CD4-positive, alpha-beta memory T cell (primary cell): ENCODE results near the gene GGT7. TPM values are rescaled to one million over a fixed set of nuclear protein-coding genes. Genes with fewer than 3 reads are reported as not detected.

Experiments
- CTCF ChIA-PET: fragments of 350-600 bp; sonication (Branson Sonifier 250); formaldehyde crosslinking; loops from one replicate; lab custom pipeline; 2021; ENCODE audit warnings: inconsistent platforms; ENCODE audit not compliant: partially characterized antibody; lab: Charles Lee
- POLR2A ChIA-PET: fragments of 350-600 bp; sonication (Branson Sonifier 250); formaldehyde crosslinking; loops from one replicate; lab custom pipeline; 2021; ENCODE audit not compliant: partially characterized antibody; lab: Charles Lee
- DNase-seq, 5 donors: peaks; one replicate each; pipeline versions ENCODE4 v3.0.0 to v3.0.0-alpha.2; 2020 to 2022; ENCODE audit warnings: mixed read lengths in 1 of 5
- H3K27ac ChIP-seq: one replicate; pipeline ENCODE4 v1.7.0; 2013; ENCODE audit warnings: low read depth, low read length
- H3K27me3 ChIP-seq: 2 replicates; pipeline ENCODE4 v1.7.0; 2013; ENCODE audit warnings: mild to moderate bottlenecking, low read length, moderate library complexity; ENCODE audit not compliant: insufficient read depth
- H3K36me3 ChIP-seq: 2 replicates; pipeline ENCODE4 v1.7.0; 2013; ENCODE audit warnings: mild to moderate bottlenecking, low read length, moderate library complexity; ENCODE audit not compliant: insufficient read depth
- H3K4me1 ChIP-seq: 2 replicates; pipeline ENCODE4 v1.7.0; 2013; ENCODE audit warnings: mild to moderate bottlenecking, low read length, moderate library complexity; ENCODE audit not compliant: insufficient read depth
- H3K4me3 ChIP-seq, 2 donors: one replicate each; pipeline ENCODE4 v1.7.0; 2013; ENCODE audit warnings: low read length in 2 of 2, mild to moderate bottlenecking in 1 of 2
- H3K9me3 ChIP-seq, 2 donors: one replicate each; pipeline ENCODE4 v1.7.0; 2013; ENCODE audit warnings: low read length in 2 of 2, control low read depth in 1 of 2; ENCODE audit not compliant: control insufficient read depth in 1 of 2
- H3K27ac Mint-ChIP-seq, 7 donors: one replicate each; pipeline ENCODE4 v1.8.0; 2020 to 2021; ENCODE audit warnings: mixed read lengths in 7 of 7, mild to moderate bottlenecking in 6 of 7, inconsistent platforms in 3 of 7, moderate library complexity in 3 of 7
- H3K27me3 Mint-ChIP-seq, 2 donors: one replicate each; pipeline ENCODE4 v1.8.0; 2020 to 2021; ENCODE audit warnings: mixed read lengths in 2 of 2
- H3K36me3 Mint-ChIP-seq, 2 donors: one replicate each; pipeline ENCODE4 v1.8.0; 2020 to 2021; ENCODE audit warnings: mixed read lengths in 2 of 2, inconsistent platforms in 1 of 2, mild to moderate bottlenecking in 1 of 2
- H3K4me1 Mint-ChIP-seq, 4 donors: one replicate each; pipeline ENCODE4 v1.8.0; 2020 to 2021; ENCODE audit warnings: mixed read lengths in 4 of 4, mild to moderate bottlenecking in 1 of 4
- H3K4me3 Mint-ChIP-seq, 8 donors: one replicate each; pipeline ENCODE4 v1.8.0; 2020 to 2021; ENCODE audit warnings: mixed read lengths in 8 of 8, mild to moderate bottlenecking in 7 of 8, moderate library complexity in 6 of 8, inconsistent platforms in 3 of 8
- H3K9me3 Mint-ChIP-seq, 8 donors: one replicate each; pipeline ENCODE4 v1.8.0; 2020 to 2021; ENCODE audit warnings: mixed read lengths in 8 of 8, mild to moderate bottlenecking in 5 of 8, inconsistent platforms in 3 of 8, moderate library complexity in 1 of 8
- intact Hi-C: fragments of 100-400 bp; cut with micrococcal nuclease; formaldehyde crosslinking; loops from one replicate; pipeline ENCODE4 v1.15.1; 2023
- polyA plus RNA-seq, 2 donors: library from polyadenylated mRNA; unstranded; fragments of 300-500 nt; fragmentation: Illumina TruSeq; gene quantifications; one replicate each; pipeline ENCODE4 v1.2.3, GENCODE V29; 2021
- total RNA-seq, 2 experiments: library from RNA; stranded (reverse); gene quantifications; one replicate each; pipeline ENCODE4 v1.2.3, GENCODE V29; 2021

Gene GGT7
- total and polyA plus RNA-seq, 4 experiments from 2014 or later = 2.0 to 37.2 (median 20.5) TPM

GRCh38 chr20:34862724-34863123 is 9.9 kb downstream of the GGT7 start:
- Mint-ChIP-seq H3K9me3 (no peaks in the 10 kb centered on the region), H3K27me3 (no peaks in the 10 kb centered on the region), H3K27ac (peak overlapping the region in 3 of 7 donors; percentile 36 to 50 (median 43)), H3K36me3 (peaks cover 34 to 36% of the 10 kb centered on the region in 2 donors), H3K4me1 (peaks cover 4 to 8% (median 5%) of the 10 kb centered on the region in 4 donors), H3K4me3 (no peak overlapping the region)
- Histone ChIP-seq H3K36me3 (peaks cover 2% of the 10 kb centered on the region), H3K4me3 (no peak overlapping the region), H3K4me1 (no peaks in the 10 kb centered on the region), H3K27ac (no peak overlapping the region), H3K9me3 (no peaks in the 10 kb centered on the region), H3K27me3 (no peaks in the 10 kb centered on the region)
- DNase-seq = no peak
- intact Hi-C loops = no loop called here
- ChIA-PET CTCF (no interaction called here), POLR2A (no interaction called here)

- Histone ChIP-seq H3K36me3 (peaks cover 2% of the 10 kb centered on the region), H3K27ac (no peak overlapping the region), H3K27me3 (no peaks in the 10 kb centered on the region), H3K4me3 (no peak overlapping the region), H3K9me3 (no peaks in the 10 kb centered on the region), H3K4me1 (no peaks in the 10 kb centered on the region)
- Mint-ChIP-seq H3K27me3 (no peaks in the 10 kb centered on the region), H3K9me3 (no peaks in the 10 kb centered on the region), H3K27ac (peak overlapping the region in 1 of 7 donors; percentile 46), H3K36me3 (peaks cover 33 to 36% of the 10 kb centered on the region in 2 donors), H3K4me3 (no peak overlapping the region), H3K4me1 (peaks cover 0 to 6% (median under 1%) of the 10 kb centered on the region in 4 donors)
- intact Hi-C loops = no loop called here
- ChIA-PET POLR2A (no interaction called here), CTCF (no interaction called here)
- no peak for DNase-seq
Observed at GRCh38 chr20:34861386-34862084, 11.1 kb downstream of the GGT7 start.

GRCh38 chr20:34859826-34860545 is 12.7 kb downstream of the GGT7 start:
- H3K4me1 ChIP-seq = no peaks in the 10 kb centered on the region
- H3K4me3 Mint-ChIP-seq = no peak overlapping the region
- POLR2A ChIA-PET = interaction anchor here (0.8 kb wide), 1 partner anchor 12 kb away, joined by 3 read pairs; no protein-coding TSS in a partner anchor
- no peaks in the 10 kb centered on the region for H3K9me3 Mint-ChIP-seq
- no peaks in the 10 kb centered on the region for H3K9me3 ChIP-seq
- no peak for DNase-seq
- H3K4me3 ChIP-seq = no peak overlapping the region
- H3K27ac Mint-ChIP-seq = no peak overlapping the region
- H3K27me3 ChIP-seq = no peaks in the 10 kb centered on the region
- H3K27me3 Mint-ChIP-seq = no peaks in the 10 kb centered on the region
- peaks cover 37 to 43% of the 10 kb centered on the region in 2 donors for H3K36me3 Mint-ChIP-seq
- peaks cover 6% of the 10 kb centered on the region for H3K36me3 ChIP-seq
- H3K4me1 Mint-ChIP-seq = peaks cover 0 to 4% (median 0%) of the 10 kb centered on the region in 4 donors
- intact Hi-C loops = no loop called here
- H3K27ac ChIP-seq = no peak overlapping the region
- CTCF ChIA-PET = interaction anchor here (0.7 to 1.2 kb wide), 2 partner anchors 13 to 17 kb away, joined by 3 to 6 read pairs; partner anchors contain the start of gene GGT7

- H3K36me3 ChIP-seq = peaks cover 9% of the 10 kb centered on the region
Observed at GRCh38 chr20:34859367-34859766, 13.3 kb downstream of the GGT7 start.

GRCh38 chr20:34852298-34852697 is 20.4 kb downstream of the GGT7 start:
- no peaks in the 10 kb centered on the region for H3K27me3 Mint-ChIP-seq
- intact Hi-C loops = no loop called here
- H3K4me3 ChIP-seq = no peak overlapping the region
- no peak overlapping the region for H3K4me3 Mint-ChIP-seq
- peaks cover 28 to 36% of the 10 kb centered on the region in 2 donors for H3K36me3 Mint-ChIP-seq
- no peaks in the 10 kb centered on the region for H3K4me1 Mint-ChIP-seq
- no peak for DNase-seq
- POLR2A ChIA-PET = no interaction called here
- no peak overlapping the region for H3K27ac Mint-ChIP-seq
- no peaks in the 10 kb centered on the region for H3K9me3 Mint-ChIP-seq
- CTCF ChIA-PET = interaction anchor here (1.3 kb wide), 1 partner anchor 16 kb away, joined by 3 read pairs; no protein-coding TSS in a partner anchor
- peaks cover 6% of the 10 kb centered on the region for H3K36me3 ChIP-seq
- H3K4me1 ChIP-seq = no peaks in the 10 kb centered on the region
- no peak overlapping the region for H3K27ac ChIP-seq
- no peaks in the 10 kb centered on the region for H3K27me3 ChIP-seq
- no peaks in the 10 kb centered on the region for H3K9me3 ChIP-seq

More at GRCh38 chr20:34859367-34859766, 13.3 kb downstream of the GGT7 start:
- Histone ChIP-seq H3K9me3 (no peaks in the 10 kb centered on the region), H3K27me3 (no peaks in the 10 kb centered on the region), H3K4me1 (no peaks in the 10 kb centered on the region), H3K27ac (no peak overlapping the region), H3K4me3 (no peak overlapping the region)
- Mint-ChIP-seq H3K4me3 (no peak overlapping the region), H3K36me3 (peaks cover 37 to 48% of the 10 kb centered on the region in 2 donors), H3K4me1 (peaks cover 0 to 3% (median 0%) of the 10 kb centered on the region in 4 donors), H3K27me3 (no peaks in the 10 kb centered on the region), H3K9me3 (no peaks in the 10 kb centered on the region), H3K27ac (no peak overlapping the region)
- DNase-seq = no peak
- intact Hi-C loops = no loop called here
- ChIA-PET POLR2A (interaction anchor here (0.8 kb wide), 1 partner anchor 13 kb away, joined by 3 read pairs; no protein-coding TSS in a partner anchor), CTCF (no interaction called here)

GRCh38 chr20:34850969-34851368 is 21.7 kb downstream of the GGT7 start:
- Mint-ChIP-seq H3K27me3 (no peaks in the 10 kb centered on the region), H3K4me3 (no peak overlapping the region), H3K36me3 (peaks cover 34 to 36% of the 10 kb centered on the region in 2 donors), H3K27ac (no peak overlapping the region), H3K4me1 (no peaks in the 10 kb centered on the region), H3K9me3 (no peaks in the 10 kb centered on the region)
- Histone ChIP-seq H3K9me3 (no peaks in the 10 kb centered on the region), H3K4me3 (no peak overlapping the region), H3K4me1 (no peaks in the 10 kb centered on the region), H3K27me3 (no peaks in the 10 kb centered on the region), H3K36me3 (peaks cover 6% of the 10 kb centered on the region), H3K27ac (no peak overlapping the region)
- intact Hi-C loops = no loop called here
- ChIA-PET CTCF (no interaction called here), POLR2A (no interaction called here)
- DNase-seq = no peak

- no peaks in the 10 kb centered on the region for H3K4me1 Mint-ChIP-seq
- ChIA-PET CTCF (interaction anchor here (0.8 kb wide), 1 partner anchor 80 kb away, joined by 4 read pairs; no protein-coding TSS in a partner anchor), POLR2A (no interaction called here)
- H3K9me3 ChIP-seq = no peaks in the 10 kb centered on the region
- peaks cover under 1% of the 10 kb centered on the region for H3K36me3 ChIP-seq
- no peak for DNase-seq
- no peaks in the 10 kb centered on the region for H3K4me1 ChIP-seq
- intact Hi-C loops = no loop called here
- H3K9me3 Mint-ChIP-seq = no peaks in the 10 kb centered on the region
- no peaks in the 10 kb centered on the region for H3K27me3 Mint-ChIP-seq
- no peak overlapping the region for H3K27ac Mint-ChIP-seq
- H3K27me3 ChIP-seq = no peaks in the 10 kb centered on the region
- no peak overlapping the region for H3K27ac ChIP-seq
- no peak overlapping the region for H3K4me3 Mint-ChIP-seq
- H3K36me3 Mint-ChIP-seq = peaks cover 27 to 31% of the 10 kb centered on the region in 2 donors
- no peak overlapping the region for H3K4me3 ChIP-seq
Observed at GRCh38 chr20:34849778-34850177, 22.9 kb downstream of the GGT7 start.
